IMR-90 (cell line): ENCODE data around the gene AMPD2. TPM values are rescaled to one million over a fixed set of nuclear protein-coding genes. Genes with fewer than 3 reads are reported as not detected.
A peak's percentile ranks its signal among the peaks of the same experiment; 100 is the strongest.

Experiments used
- ATAC-seq: fragments of 200-7000 bp; cut with Tn5 transposase; 2 replicates; pipeline ENCODE4 v1.9.1; 2020; ENCODE audit warnings: low read depth, mild to moderate bottlenecking, moderate library complexity
- BruUV-seq: library from RNA; stranded (reverse); fragments of 400-500 nt; replicated peaks from 2 replicates; lab custom pipeline; 2021; lab: Mats Ljungman, UMichigan
- CTCF ChIA-PET: fragments of 300-600 bp; formaldehyde crosslinking; extraction: SDS; loops from one replicate; lab custom pipeline; 2021; ENCODE audit warnings: antibody characterized with exemption; lab: Yijun Ruan, JAX
- POLR2A ChIA-PET: fragments of 300-600 bp; sonication (Branson Sonifier 250); formaldehyde crosslinking; loops from one replicate; lab custom pipeline; 2022; ENCODE audit warnings: antibody characterized with exemption; ENCODE audit not compliant: unreplicated experiment; lab: Charles Lee
- DNase-seq: peaks from one replicate; pipeline ENCODE4 v3.0.0; 2013
- H2AFZ ChIP-seq: replicated peaks from 2 replicates; pipeline ENCODE3; 2013; ENCODE audit warnings: low read length, mild to moderate bottlenecking; ENCODE audit not compliant: poor library complexity
- H2AK5ac ChIP-seq: 2 replicates; pipeline ENCODE4 v1.6.1; 2013; ENCODE audit warnings: low read depth, low read length, inconsistent platforms
- H2AK9ac ChIP-seq: replicated peaks from 2 replicates; pipeline ENCODE3; 2013; ENCODE audit warnings: mild to moderate bottlenecking, low read depth, low read length, moderate library complexity; ENCODE audit not compliant: poor library complexity
- H2BK120ac ChIP-seq: 2 replicates; pipeline ENCODE4 v1.6.1; 2013; ENCODE audit warnings: low read depth, low read length, inconsistent platforms
- H2BK15ac ChIP-seq: 3 replicates; pipeline ENCODE4 v1.6.1; 2013; ENCODE audit warnings: low read depth, low read length, inconsistent platforms
- H2BK20ac ChIP-seq: 2 replicates; pipeline ENCODE4 v1.6.1; 2013; ENCODE audit warnings: low read depth, mild to moderate bottlenecking, inconsistent platforms, low read length, moderate library complexity
- H2BK5ac ChIP-seq: 2 replicates; pipeline ENCODE4 v1.6.1; 2013; ENCODE audit warnings: mild to moderate bottlenecking, low read depth, low read length, inconsistent platforms; ENCODE audit not compliant: poor library complexity, severe bottlenecking
- H3K14ac ChIP-seq: replicated peaks from 2 replicates; pipeline ENCODE4 v1.6.1; 2013; ENCODE audit warnings: low read depth, low read length, inconsistent platforms
- H3K18ac ChIP-seq: 2 replicates; pipeline ENCODE4 v1.6.1; 2013; ENCODE audit warnings: low read depth, low read length, control low read depth
- H3K23ac ChIP-seq: 2 replicates; pipeline ENCODE4 v1.6.1; 2013; ENCODE audit warnings: low read depth, low read length, inconsistent platforms
- H3K27ac ChIP-seq: 2 replicates; pipeline ENCODE4 v1.5.1; 2013; ENCODE audit warnings: mild to moderate bottlenecking, control low read depth, low read length; ENCODE audit not compliant: insufficient read depth
- H3K27me3 ChIP-seq: 2 replicates; pipeline ENCODE4 v1.6.1; 2013; ENCODE audit warnings: low read length; ENCODE audit not compliant: control insufficient read depth, insufficient read depth
- H3K36me3 ChIP-seq: 2 replicates; pipeline ENCODE4 v1.6.1; 2013; ENCODE audit warnings: low read length, mixed read lengths; ENCODE audit not compliant: control insufficient read depth, insufficient read depth
- H3K4ac ChIP-seq: 2 replicates; pipeline ENCODE4 v1.6.1; 2013; ENCODE audit warnings: low read depth, low read length, inconsistent platforms
- H3K4me1 ChIP-seq: 2 replicates; pipeline ENCODE4 v1.6.1; 2013; ENCODE audit warnings: low read length, mixed read lengths; ENCODE audit not compliant: control insufficient read depth, insufficient read depth
- H3K4me2 ChIP-seq: 2 replicates; pipeline ENCODE4 v1.6.1; 2013; ENCODE audit warnings: low read depth, mild to moderate bottlenecking, control low read depth, low read length, moderate library complexity
- H3K4me3 ChIP-seq: 2 replicates; pipeline ENCODE4 v1.5.1; 2013; ENCODE audit warnings: low read depth, mild to moderate bottlenecking, control low read depth, low read length, moderate library complexity; ENCODE audit not compliant: insufficient read depth
- H3K56ac ChIP-seq: 2 replicates; pipeline ENCODE4 v1.6.1; 2013; ENCODE audit warnings: low read length, inconsistent platforms; ENCODE audit not compliant: insufficient read depth; ENCODE audit errors: extremely low read depth
- H3K79me1 ChIP-seq, 2 experiments: 2 replicates each; pipeline ENCODE4 v1.6.1; 2013; ENCODE audit warnings: low read length in 2 of 2, inconsistent platforms in 1 of 2, low read depth in 1 of 2
- H3K9ac ChIP-seq: 2 replicates; pipeline ENCODE4 v1.6.1; 2013; ENCODE audit warnings: low read depth, low read length, control low read depth
- H3K9me1 ChIP-seq: 2 replicates; pipeline ENCODE4 v1.6.1; 2013; ENCODE audit warnings: low read length, inconsistent platforms; ENCODE audit not compliant: insufficient read depth
- H3K9me3 ChIP-seq: 2 replicates; pipeline ENCODE4 v1.6.1; 2013; ENCODE audit warnings: low read length; ENCODE audit not compliant: control insufficient read depth, insufficient read depth
- H4K20me1 ChIP-seq: 2 replicates; pipeline ENCODE4 v1.6.1; 2013; ENCODE audit warnings: low read length, inconsistent platforms; ENCODE audit not compliant: insufficient read depth
- H4K5ac ChIP-seq: 2 replicates; pipeline ENCODE4 v1.6.1; 2013; ENCODE audit warnings: mild to moderate bottlenecking, low read depth, low read length, control low read depth
- H4K8ac ChIP-seq, 2 experiments: 2 replicates each; pipeline ENCODE4 v1.6.1; 2013; ENCODE audit warnings: low read depth in 2 of 2, low read length in 2 of 2, control low read depth in 1 of 2, inconsistent platforms in 1 of 2
- H4K91ac ChIP-seq: 2 replicates; pipeline ENCODE4 v1.6.1; 2013; ENCODE audit warnings: low read depth, low read length, inconsistent platforms; ENCODE audit not compliant: insufficient read depth
- MAZ ChIP-seq: IDR thresholded peaks from 2 replicates; pipeline ENCODE4 v1.6.1; 2012; ENCODE audit warnings: low read depth, mild to moderate bottlenecking, low read length, improper control_type of control experiment, moderate library complexity, borderline replicate concordance
- MXI1 ChIP-seq: IDR thresholded peaks from 2 replicates; pipeline ENCODE4 v1.6.1; 2012; ENCODE audit warnings: low read depth, mild to moderate bottlenecking, low read length, moderate library complexity, borderline replicate concordance
- RCOR1 ChIP-seq: IDR thresholded peaks from 2 replicates; pipeline ENCODE4 v1.6.1; 2012; ENCODE audit warnings: mild to moderate bottlenecking, low read length, improper control_type of control experiment; ENCODE audit not compliant: insufficient replicate concordance
- RFX5 ChIP-seq: IDR thresholded peaks from 2 replicates; pipeline ENCODE4 v1.8.0; 2012; ENCODE audit warnings: low read depth, mild to moderate bottlenecking, low read length, moderate library complexity
- SMC3 ChIP-seq: fragments of 150-350 bp; IDR thresholded peaks from 2 replicates; pipeline ENCODE4 v1.6.1; 2016; ENCODE audit warnings: low read depth, mild to moderate bottlenecking, antibody characterized with exemption, low read length, moderate library complexity
- WGBS, 2 experiments: methylation state at CpG; one replicate each; pipeline versions ENCODE4 v1.1.5 to v1.1.7; 2013; ENCODE audit warnings: missing lambda C conversion rate in 2 of 2; ENCODE audit not compliant: insufficient read length in 1 of 2; ENCODE audit errors: extremely low coverage in 2 of 2; 5-methylcytosine and 5-hydroxymethylcytosine counted together
- dilution Hi-C: fragments of 300-500 bp; cut with HindIII; formaldehyde crosslinking; loops from one replicate; pipeline ENCODE4 v1.14.3; 2018; ENCODE audit warnings: low sequenced_read_pairs; ENCODE audit not compliant: unreplicated experiment
- in situ Hi-C: fragments of 300-500 bp; cut with MboI; formaldehyde crosslinking; loops from 3 replicates; pipeline ENCODE4 v1.14.3; 2019; ENCODE audit warnings: low sequenced_read_pairs, inconsistent platforms, mixed read lengths
- intact Hi-C: fragments of 100-400 bp; cut with micrococcal nuclease; formaldehyde crosslinking; loops from 2 replicates; pipeline ENCODE4 v1.10.0; 2022
- polyA plus RNA-seq, 3 experiments: library from polyadenylated mRNA; depleted of rRNA; stranded (reverse); fragments of >200 nt; gene quantifications; 2 replicates each; pipeline ENCODE4 v1.2.3, GENCODE V29; 2012; ENCODE audit warnings: low replicate concordance in 1 of 3
- total RNA-seq: library from RNA; depleted of rRNA; stranded (reverse); fragments of >200 nt; gene quantifications from 2 replicates; pipeline ENCODE4 v1.2.3, GENCODE V29; 2012
- TF ChIP-seq, protein P1 (sequence below): fragments of 150-350 bp; IDR thresholded peaks from 2 replicates; pipeline ENCODE4 v1.6.1; 2017; ENCODE audit warnings: mild to moderate bottlenecking, antibody characterized with exemption, low read length, low read depth
- TF ChIP-seq, protein P2 (sequence below): fragments of 150-350 bp; IDR thresholded peaks from 2 replicates; pipeline ENCODE4 v1.6.1; 2016; ENCODE audit warnings: low read depth, mild to moderate bottlenecking, low read length, moderate library complexity, borderline replicate concordance

Gene AMPD2
- total and polyA plus RNA-seq, 2 of the 4 experiments (the other 2 are of a cell fraction) = 61.5 to 103 TPM

DNA sequence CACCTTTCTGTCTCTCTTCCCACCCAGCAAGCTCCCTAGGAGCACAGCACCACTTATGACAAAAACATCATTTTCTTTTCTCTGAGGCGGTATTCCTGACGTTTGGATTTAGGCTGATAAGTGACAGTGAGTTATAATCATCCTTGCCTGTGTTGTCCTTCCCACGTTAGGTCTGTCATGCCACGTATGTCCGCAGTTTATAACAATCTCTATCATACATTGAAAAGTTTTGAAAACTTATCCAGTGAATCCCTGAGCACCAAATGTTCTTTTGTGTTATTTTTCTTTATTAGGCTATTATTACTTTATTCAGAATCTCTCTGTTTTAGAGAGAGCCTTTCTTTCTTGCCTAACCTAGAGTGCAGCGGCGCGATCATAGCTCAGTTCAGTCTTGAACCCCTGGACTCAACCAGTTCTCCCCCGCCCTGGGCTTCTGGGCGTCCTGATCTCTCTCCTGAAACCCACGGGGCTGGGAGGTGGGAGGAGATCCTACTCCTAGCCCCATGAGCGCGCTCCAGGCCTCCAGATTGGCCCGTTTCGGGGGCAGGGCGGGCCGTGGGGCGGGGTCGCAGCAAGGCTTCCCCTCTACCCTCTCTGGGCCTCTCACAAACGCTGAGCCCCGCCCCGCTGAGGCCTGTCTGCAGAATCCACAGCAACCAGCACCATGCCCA, 48.0 kb downstream of the AMPD2 start, which contains the start of gene GSTM2:
TSS of gene GSTM2 (plus strand) at position 606 of the 671 bp plus-strand sequence. CDS start at position 665, 59 bp downstream.
- peak within 1 kb of the TSS; percentile 2 for H2BK5ac ChIP-seq
- no peak within 1 kb of the TSS for H3K27ac ChIP-seq
- H3K4ac ChIP-seq = peak within 1 kb of the TSS; percentile 93
- H3K4me1 ChIP-seq = peaks cover 6% of the 10 kb centered on the region; the same call in 1 of the 2 replicates
- H3K14ac ChIP-seq = peak within 1 kb of the TSS; percentile 90
- no TSS peak for BruUV-seq
- H3K9ac ChIP-seq = peak within 1 kb of the TSS; percentile 26
- H2AFZ ChIP-seq = peak within 1 kb of the TSS; percentile 54
- no peaks in the 10 kb centered on the region for H3K27me3 ChIP-seq
- in situ Hi-C loops = no loop called here
- peaks cover 7% of the 10 kb centered on the region for H3K36me3 ChIP-seq
- no peaks in the 10 kb centered on the region for H3K9me3 ChIP-seq
- H3K56ac ChIP-seq = peak within 1 kb of the TSS; percentile 24
- ATAC-seq (peak; percentile 100), DNase-seq (peak; percentile 77)
- peak within 1 kb of the TSS; percentile 81 for H2AK9ac ChIP-seq
- H3K4me3 ChIP-seq = peak within 1 kb of the TSS; percentile 40
- H4K20me1 ChIP-seq = no peaks in the 10 kb centered on the region
- H2BK15ac ChIP-seq = peak within 1 kb of the TSS; percentile 66; the same call in 2 of the 3 replicates
- 0 out of 2 replicates have a peak within 1 kb of the TSS, but pooled peaks have one; percentile 40 for H3K18ac ChIP-seq
- H2BK120ac ChIP-seq = peak within 1 kb of the TSS; percentile 55
- peak within 1 kb of the TSS; percentile 54; the same call in 1 of the 2 replicates for H2BK20ac ChIP-seq
- H4K8ac ChIP-seq = peak within 1 kb of the TSS; percentile 74 to 90
- WGBS, 2 experiments = 0% methylated on average over 1 of the region's 22 CpGs; no CpG with 5 or more reads in 1 of the 2 experiments
- ChIA-PET CTCF (interaction anchor here (0.6 to 0.7 kb wide), 2 partner anchors 11 to 75 kb away, joined by 3 to 4 read pairs; partner anchors contain the start of gene GSTM4), POLR2A (no interaction called here)
- H4K5ac ChIP-seq = peak within 1 kb of the TSS; percentile 44; the same call in 1 of the 2 replicates
- TF ChIP-seq RCOR1 (no peak), RFX5 (no peak), SMC3 (no peak), MAZ (peak; percentile 68; the same call in 1 of the 2 replicates), MXI1 (peak; percentile 11; the same call in 1 of the 2 replicates)
- TF ChIP-seq, protein P1, sequence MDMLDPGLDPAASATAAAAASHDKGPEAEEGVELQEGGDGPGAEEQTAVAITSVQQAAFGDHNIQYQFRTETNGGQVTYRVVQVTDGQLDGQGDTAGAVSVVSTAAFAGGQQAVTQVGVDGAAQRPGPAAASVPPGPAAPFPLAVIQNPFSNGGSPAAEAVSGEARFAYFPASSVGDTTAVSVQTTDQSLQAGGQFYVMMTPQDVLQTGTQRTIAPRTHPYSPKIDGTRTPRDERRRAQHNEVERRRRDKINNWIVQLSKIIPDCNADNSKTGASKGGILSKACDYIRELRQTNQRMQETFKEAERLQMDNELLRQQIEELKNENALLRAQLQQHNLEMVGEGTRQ = peak; percentile 45; the same call in 1 of the 2 replicates
- TF ChIP-seq, protein P2, sequence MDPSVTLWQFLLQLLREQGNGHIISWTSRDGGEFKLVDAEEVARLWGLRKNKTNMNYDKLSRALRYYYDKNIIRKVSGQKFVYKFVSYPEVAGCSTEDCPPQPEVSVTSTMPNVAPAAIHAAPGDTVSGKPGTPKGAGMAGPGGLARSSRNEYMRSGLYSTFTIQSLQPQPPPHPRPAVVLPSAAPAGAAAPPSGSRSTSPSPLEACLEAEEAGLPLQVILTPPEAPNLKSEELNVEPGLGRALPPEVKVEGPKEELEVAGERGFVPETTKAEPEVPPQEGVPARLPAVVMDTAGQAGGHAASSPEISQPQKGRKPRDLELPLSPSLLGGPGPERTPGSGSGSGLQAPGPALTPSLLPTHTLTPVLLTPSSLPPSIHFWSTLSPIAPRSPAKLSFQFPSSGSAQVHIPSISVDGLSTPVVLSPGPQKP = no peak
- H4K91ac ChIP-seq = peak within 1 kb of the TSS; percentile 19; the same call in 1 of the 2 replicates
- H3K9me1 ChIP-seq = peaks cover 7% of the 10 kb centered on the region
- H3K23ac ChIP-seq = peak within 1 kb of the TSS; percentile 98
- H3K4me2 ChIP-seq = peak within 1 kb of the TSS; percentile 97
- dilution Hi-C loops = no loop called here
- intact Hi-C loops = no loop called here
- H3K79me1 ChIP-seq = peaks cover 5 to 14% of the 10 kb centered on the region in 2 experiments; a peak in 2 of 4 replicates
- H2AK5ac ChIP-seq = peak within 1 kb of the TSS; percentile 90
